Stimulated activated naive CD8-positive, alpha-beta T cell treated with anti-CD3 and anti-CD28 coated beads, Interleukin-15, amount 100 ng/mL, for 72 hours (primary cell): Measurements from ENCODE around the gene NOL3.
A peak's percentile ranks its signal among the peaks of the same experiment; 100 is the strongest.

Experiments
- ATAC-seq: fragments of 150-1000 bp; cut with Tn5 transposase; 2 replicates; pipeline ENCODE4 v1.10.0; 2021; ENCODE audit warnings: mild to moderate bottlenecking, moderate library complexity
- DNase-seq, 2 donors: peaks; one replicate each; pipeline ENCODE4 v3.0.0; 2021 to 2022
- H3K27ac Mint-ChIP-seq, 2 donors: one replicate each; pipeline ENCODE4 v1.8.0; 2022; ENCODE audit warnings: mild to moderate bottlenecking in 2 of 2, mixed read lengths in 2 of 2, moderate library complexity in 2 of 2
- H3K27me3 Mint-ChIP-seq: one replicate; pipeline ENCODE4 v1.8.0; 2022; ENCODE audit warnings: mixed read lengths
- H3K4me1 Mint-ChIP-seq: one replicate; pipeline ENCODE4 v1.8.0; 2022; ENCODE audit warnings: mild to moderate bottlenecking, mixed read lengths
- H3K4me3 Mint-ChIP-seq, 2 donors: one replicate each; pipeline ENCODE4 v1.8.0; 2022; ENCODE audit warnings: mild to moderate bottlenecking in 2 of 2, mixed read lengths in 2 of 2, moderate library complexity in 1 of 2
- H3K9me3 Mint-ChIP-seq, 2 donors: one replicate each; pipeline ENCODE4 v1.8.0; 2022; ENCODE audit warnings: mixed read lengths in 2 of 2

The NOL3 gene

DNA sequence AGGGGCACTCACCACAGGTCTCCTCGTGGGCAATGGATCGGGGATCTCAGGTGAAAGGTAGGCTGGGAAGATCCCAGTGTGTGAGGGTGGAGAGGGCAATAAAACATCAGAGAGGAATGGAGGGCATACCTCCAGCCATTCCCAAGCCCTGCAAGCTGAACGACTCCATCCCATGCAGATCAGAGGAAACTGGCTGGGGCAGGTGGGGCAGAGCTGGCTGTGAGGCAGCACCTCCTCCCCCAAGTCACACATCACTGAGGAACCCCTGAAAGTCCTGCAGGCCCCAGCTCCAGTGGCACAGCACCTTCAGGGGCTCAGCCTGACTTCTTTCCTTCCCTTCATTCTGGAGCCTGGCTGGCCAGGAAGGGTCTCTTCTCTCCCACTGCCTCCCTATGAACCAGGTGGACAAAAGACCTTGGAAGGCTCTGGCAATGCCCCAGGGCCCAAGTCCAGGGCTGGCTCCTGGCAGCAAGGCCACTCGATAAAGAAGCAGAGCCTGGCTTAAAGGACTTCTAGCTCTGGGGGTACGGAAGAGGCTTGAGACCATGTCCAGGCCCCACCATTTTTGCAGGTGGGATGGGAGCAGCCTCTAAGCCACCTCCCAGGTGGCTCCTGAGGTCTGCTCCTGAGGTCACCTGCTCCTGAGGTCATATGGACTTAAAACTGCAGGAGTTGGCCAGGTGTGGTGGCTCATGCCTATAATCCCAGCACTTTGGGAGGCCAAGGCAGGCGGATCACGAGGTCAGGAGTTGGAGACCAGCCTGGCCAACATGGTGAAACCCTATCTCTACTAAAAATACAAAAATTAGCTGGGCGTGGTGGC, 43.1 kb downstream of the NOL3 start:
- no peak overlapping the region for H3K27ac Mint-ChIP-seq
- H3K27me3 Mint-ChIP-seq: no peaks in the 10 kb centered on the region
- no peak overlapping the region for H3K4me3 Mint-ChIP-seq
- ATAC-seq (no peak), DNase-seq (no peak)
- H3K4me1 Mint-ChIP-seq: no peaks in the 10 kb centered on the region
- H3K9me3 Mint-ChIP-seq: no peaks in the 10 kb centered on the region

DNA sequence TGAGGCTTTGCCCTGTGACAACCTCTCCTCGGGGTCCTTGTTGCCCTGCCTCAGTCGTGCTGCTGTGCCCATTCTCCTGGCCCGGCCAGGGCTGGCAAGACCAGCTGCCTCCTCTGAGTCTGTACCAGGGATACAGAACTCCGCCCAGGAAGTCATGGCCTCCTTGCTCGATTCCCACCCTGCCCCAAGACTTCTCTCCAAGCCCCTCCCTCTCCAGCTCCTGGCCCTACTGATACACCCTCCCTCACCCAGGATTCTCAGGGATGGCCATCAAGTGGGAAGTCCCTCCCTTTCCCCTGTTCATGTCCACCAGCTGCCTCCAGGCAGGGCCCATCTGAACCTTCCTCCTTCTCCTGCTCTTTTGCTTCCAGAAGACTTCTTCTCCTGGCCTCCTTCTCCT, 45.4 kb downstream of the NOL3 start:
- no peak overlapping the region for H3K4me3 Mint-ChIP-seq
- peak overlapping the region in 1 of 2 donors; percentile 1 for H3K27ac Mint-ChIP-seq
- ATAC-seq: no peak
- DNase-seq: no peak
- no peaks in the 10 kb centered on the region for H3K9me3 Mint-ChIP-seq
- no peaks in the 10 kb centered on the region for H3K27me3 Mint-ChIP-seq
- H3K4me1 Mint-ChIP-seq: no peaks in the 10 kb centered on the region

- no peak for DNase-seq
- ATAC-seq: no peak
- no peaks in the 10 kb centered on the region for H3K9me3 Mint-ChIP-seq
- no peak overlapping the region for H3K27ac Mint-ChIP-seq
- no peaks in the 10 kb centered on the region for H3K4me1 Mint-ChIP-seq
- no peak overlapping the region for H3K4me3 Mint-ChIP-seq
- no peaks in the 10 kb centered on the region for H3K27me3 Mint-ChIP-seq
Measured at GRCh38 chr16:67216612-67217490, 46.5 kb downstream of the NOL3 start.

DNA sequence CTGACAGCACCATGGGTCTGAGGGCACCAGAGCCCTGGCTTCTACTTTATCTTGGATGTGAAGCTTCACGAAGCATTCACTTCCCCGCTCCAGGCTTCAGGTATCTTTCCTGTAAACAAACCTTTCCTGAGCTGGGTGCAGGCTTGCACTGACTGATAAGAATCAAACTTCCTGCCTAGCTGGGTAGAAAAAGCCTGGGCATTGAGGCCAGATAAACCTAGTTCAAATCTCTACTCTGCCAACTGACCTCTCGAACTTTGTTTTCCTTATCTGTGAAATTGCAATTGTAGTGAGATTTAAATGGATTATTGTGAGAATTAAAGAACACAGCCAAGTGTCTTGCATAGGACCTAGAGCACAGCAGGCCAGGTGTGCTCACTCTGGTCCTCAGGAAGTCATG, 53.7 kb downstream of the NOL3 start:
- H3K4me1 Mint-ChIP-seq: peaks cover 49% of the 10 kb centered on the region
- no peak overlapping the region for H3K4me3 Mint-ChIP-seq
- DNase-seq (no peak), ATAC-seq (no peak)
- no peaks in the 10 kb centered on the region for H3K27me3 Mint-ChIP-seq
- no peak overlapping the region for H3K27ac Mint-ChIP-seq
- no peaks in the 10 kb centered on the region for H3K9me3 Mint-ChIP-seq
